OCI-LY3 (cell line): ENCODE results near the gene NAPA.

Experiments used
- EZH2phosphoT487 ChIP-seq: fragments of 200-600 bp; shearing (Covaris generic); IDR thresholded peaks from 2 replicates; pipeline ENCODE4 v1.6.1; 2018; ENCODE audit warnings: antibody characterized with exemption, mixed run types, low read depth
- TF ChIP-seq, protein P1 (sequence below): fragments of 200-600, 300-600 bp; sonication (generic); IDR thresholded peaks from 2 replicates; pipeline ENCODE4 v1.5.1; 2014; ENCODE audit warnings: antibody characterized with exemption, low read length, low read depth

GRCh38 chr19:47476438-47476972 lies 38.4 kb downstream of the NAPA start:
- TF ChIP-seq, protein P1, sequence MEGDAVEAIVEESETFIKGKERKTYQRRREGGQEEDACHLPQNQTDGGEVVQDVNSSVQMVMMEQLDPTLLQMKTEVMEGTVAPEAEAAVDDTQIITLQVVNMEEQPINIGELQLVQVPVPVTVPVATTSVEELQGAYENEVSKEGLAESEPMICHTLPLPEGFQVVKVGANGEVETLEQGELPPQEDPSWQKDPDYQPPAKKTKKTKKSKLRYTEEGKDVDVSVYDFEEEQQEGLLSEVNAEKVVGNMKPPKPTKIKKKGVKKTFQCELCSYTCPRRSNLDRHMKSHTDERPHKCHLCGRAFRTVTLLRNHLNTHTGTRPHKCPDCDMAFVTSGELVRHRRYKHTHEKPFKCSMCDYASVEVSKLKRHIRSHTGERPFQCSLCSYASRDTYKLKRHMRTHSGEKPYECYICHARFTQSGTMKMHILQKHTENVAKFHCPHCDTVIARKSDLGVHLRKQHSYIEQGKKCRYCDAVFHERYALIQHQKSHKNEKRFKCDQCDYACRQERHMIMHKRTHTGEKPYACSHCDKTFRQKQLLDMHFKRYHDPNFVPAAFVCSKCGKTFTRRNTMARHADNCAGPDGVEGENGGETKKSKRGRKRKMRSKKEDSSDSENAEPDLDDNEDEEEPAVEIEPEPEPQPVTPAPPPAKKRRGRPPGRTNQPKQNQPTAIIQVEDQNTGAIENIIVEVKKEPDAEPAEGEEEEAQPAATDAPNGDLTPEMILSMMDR: no peak
- TF ChIP-seq EZH2phosphoT487: no peak
